AG09319 (cell line): ENCODE data around the gene TBXA2R.

Experiments
- DNase-seq: peaks from one replicate; pipeline ENCODE4 v3.0.0-alpha.2; 2010; ENCODE audit warnings: low read depth; ENCODE audit errors: extremely low read depth
- TF ChIP-seq, protein P1 (sequence below): IDR thresholded peaks from 2 replicates; pipeline ENCODE4 v1.5.1; 2011; ENCODE audit warnings: low read depth, mild to moderate bottlenecking, inconsistent platforms, low read length, moderate library complexity

TBXA2R gene

DNA sequence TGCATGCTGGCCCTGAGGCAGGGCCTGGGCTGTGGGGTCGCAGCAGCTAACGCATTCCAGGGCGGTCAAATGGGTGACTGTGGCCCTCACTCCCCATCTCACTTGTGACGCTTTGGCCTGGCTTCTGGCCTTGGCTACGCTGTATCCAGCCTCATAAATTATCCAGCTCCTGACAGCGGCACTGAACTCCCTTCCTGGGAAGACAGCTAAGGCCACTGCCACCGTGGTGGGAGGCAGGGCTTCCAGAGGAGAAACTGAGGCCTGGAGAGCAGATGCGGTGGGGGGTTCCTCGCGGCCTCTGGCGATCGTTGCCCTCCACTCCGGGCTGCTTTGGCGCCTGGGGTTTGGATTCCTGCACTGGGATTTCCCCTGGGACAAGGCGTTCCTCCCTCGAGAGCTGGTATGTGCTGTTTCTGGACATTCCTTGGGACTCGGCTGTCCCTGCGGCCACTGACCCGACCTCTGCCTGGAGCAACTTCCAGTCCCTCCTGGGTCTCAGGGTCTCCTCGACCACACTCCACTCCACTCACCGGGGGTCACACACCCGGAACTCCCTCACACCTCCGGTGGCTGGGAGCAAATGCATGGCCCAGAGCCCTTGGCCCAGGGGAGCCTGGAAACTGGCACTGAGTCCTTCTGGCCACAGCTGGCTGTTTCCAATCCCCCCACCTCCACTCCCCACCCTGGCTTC is 3.4 kb downstream of the TBXA2R start:
- DNase-seq: no peak
- TF ChIP-seq, protein P1, sequence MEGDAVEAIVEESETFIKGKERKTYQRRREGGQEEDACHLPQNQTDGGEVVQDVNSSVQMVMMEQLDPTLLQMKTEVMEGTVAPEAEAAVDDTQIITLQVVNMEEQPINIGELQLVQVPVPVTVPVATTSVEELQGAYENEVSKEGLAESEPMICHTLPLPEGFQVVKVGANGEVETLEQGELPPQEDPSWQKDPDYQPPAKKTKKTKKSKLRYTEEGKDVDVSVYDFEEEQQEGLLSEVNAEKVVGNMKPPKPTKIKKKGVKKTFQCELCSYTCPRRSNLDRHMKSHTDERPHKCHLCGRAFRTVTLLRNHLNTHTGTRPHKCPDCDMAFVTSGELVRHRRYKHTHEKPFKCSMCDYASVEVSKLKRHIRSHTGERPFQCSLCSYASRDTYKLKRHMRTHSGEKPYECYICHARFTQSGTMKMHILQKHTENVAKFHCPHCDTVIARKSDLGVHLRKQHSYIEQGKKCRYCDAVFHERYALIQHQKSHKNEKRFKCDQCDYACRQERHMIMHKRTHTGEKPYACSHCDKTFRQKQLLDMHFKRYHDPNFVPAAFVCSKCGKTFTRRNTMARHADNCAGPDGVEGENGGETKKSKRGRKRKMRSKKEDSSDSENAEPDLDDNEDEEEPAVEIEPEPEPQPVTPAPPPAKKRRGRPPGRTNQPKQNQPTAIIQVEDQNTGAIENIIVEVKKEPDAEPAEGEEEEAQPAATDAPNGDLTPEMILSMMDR: no peak

DNA sequence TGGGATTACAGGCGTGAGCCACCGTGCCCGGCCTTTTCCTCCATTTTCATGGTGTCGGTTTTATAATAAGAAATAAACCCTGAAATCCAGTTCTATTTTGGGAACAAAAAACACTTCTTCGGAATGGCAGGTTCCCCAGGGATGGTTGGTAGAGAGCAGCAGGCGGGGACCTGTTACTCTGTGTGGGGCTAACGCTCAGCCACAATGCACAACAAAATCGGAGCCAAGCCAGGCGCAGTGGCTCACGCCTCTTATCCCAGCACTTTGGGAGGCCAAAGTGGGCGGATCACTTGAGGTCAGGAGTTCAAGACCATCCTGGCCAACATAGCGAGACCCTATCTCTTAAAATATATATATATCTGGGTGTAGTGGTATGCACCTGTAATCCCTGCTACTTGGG is 5.7 kb downstream of the TBXA2R start:
- DNase-seq: no peak
- TF ChIP-seq, protein P1: no peak

DNA sequence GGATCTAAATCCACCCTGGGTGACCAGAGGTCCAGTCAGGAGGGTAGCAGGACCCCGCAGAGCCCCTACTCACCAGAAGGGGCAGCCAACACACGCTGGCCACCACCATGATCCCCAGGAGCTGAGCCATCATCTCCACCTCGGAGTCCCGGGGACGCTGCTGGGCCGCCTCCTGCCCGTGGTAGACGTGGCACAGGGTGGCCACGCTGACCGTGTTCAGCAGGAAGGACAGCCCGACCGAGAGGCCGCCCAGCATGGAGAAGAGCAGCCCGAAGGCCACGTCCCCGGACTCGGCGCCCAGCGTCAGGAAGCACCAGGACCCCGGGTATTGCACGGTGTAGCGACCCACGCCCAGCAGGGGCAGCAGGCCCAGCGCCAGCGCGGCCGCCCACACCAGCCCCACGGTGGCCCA is 6.9 kb downstream of the TBXA2R start:
- DNase-seq: no peak
- TF ChIP-seq, protein P1: no peak; the same call in 1 of the 2 replicates

DNA sequence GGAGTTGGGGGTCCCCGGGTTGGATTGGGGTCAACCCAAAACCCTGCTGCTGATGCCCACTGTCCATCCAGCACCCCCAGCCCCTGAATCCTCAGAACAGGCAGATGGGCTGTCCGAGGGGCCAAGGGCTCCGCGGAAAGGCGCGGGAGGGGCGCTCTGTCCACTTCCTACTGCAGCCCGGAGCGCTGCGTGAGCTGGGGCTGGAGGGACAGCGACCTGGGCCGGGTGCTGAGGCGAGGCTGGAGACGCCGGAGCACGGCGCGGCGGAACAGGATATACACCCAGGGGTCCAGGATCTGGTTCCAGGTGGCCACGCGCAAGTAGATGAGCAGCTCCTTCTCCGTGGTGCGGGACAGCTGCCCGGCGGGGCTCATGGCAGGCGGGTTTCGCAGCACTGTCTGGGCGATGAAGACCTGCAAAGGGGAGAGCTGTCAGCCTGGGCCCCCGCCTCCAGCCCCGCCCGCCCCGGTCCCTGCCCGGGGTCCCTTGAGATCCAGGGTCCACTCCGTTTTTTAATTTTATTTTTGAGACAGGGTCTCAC is 11.1 kb downstream of the TBXA2R start:
- no peak for DNase-seq
- TF ChIP-seq, protein P1: no peak

DNA sequence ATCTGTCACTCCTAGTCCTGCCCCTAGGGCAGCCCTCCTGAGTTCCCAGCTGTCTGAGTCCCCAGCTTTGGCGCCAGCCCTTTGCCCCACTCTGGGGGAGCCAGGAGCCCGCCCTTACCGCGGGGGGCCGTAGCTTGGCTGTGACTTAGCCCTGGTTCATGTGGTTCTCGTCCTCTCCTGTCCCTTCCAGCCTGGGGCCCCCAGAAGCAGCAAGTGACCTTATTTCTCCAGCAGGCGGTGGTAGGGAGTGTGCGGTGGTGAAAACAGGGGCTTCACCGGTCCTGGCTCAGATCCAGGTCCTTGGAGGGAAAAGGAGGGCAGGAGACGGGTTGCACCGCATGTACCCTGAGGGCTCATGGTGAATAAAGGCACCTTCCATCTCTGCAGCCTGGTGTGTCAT is 13.5 kb downstream of the TBXA2R start:
- DNase-seq: no peak
- TF ChIP-seq, protein P1: no peak

DNA sequence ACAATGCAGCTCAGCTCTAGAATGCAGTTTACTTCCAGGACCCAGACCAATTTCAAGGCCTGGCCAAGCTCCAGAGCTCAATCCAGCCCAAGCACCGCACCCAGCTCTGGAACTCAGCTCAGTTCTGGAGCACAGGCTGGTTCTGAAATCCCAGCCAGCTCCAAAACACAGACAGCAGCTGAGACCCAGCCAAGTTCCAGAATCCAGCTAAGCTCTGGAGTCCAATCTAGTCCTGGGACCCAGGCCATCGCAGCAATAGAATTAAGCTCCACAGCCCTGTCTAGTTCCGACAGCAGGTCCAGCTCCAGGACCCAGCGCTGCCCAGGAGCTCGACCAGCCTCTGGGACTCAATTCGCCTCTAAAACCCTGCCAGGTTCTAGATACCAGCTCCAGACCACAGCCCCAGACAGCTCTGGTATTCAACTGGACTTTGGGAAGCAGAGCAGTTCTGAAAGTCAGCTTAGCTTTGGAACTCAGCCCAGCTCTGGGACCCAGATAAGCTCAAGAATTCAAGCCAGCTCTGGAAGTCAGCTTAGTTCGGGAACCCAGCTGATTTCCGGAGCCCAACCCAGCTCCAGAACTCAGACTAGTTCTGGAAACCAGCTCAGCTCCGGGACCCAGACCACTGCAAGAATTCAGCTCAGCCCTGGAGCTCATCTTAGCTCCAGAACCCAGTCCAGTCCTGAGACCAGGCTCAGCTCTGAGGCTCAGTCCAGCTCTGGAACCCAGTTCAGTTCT is 14.6 kb downstream of the TBXA2R start:
- DNase-seq: no peak
- TF ChIP-seq, protein P1: no peak
